ENCODE measurements around the gene SDHAF1. TPM values are rescaled to one million over a fixed set of nuclear protein-coding genes. Genes with fewer than 3 reads are reported as not detected.
A peak's percentile ranks its signal among the peaks of the same experiment; 100 is the strongest.
"Not testable (repeated sequence)": the region's sequence is repeated elsewhere in the genome, so short reads cannot be mapped to it uniquely, and the experiment has no call there.

Gene SDHAF1
- total RNA-seq, 1 donor from 2014 or later = 21.9 TPM

DNA sequence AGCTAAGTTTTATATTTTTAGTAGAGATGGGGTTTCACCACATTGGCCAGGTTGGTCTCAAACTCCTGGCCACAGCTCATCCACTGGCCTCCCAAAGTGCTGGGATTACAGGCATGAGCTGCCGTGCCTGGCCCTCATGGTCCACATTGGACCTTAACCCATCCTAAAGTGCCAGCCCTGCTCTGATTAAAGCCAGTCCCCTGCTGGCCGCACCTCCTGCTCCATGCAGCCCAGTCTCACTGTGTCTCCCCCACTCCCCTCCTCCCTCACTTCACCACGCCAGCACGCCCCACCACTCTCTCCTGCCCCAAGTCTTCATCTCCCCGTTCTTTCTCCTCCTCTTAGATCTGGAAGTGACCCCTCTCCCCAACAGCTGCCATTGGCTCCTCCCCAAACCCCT lies 16.7 kb upstream of the SDHAF1 start:
- CTCF ChIA-PET = no interaction called here
- no peak for TF ChIP-seq CTCF (IDR thresholded peaks at IDR 0.05)
- ATAC-seq (ENCODE audit: low read depth) (no peak), DNase-seq (no peak)
- Mint-ChIP-seq H3K27ac (no peak overlapping the region), H3K36me3 (ENCODE audit: low read depth) (no peaks in the 10 kb centered on the region), H3K27me3 (peaks cover 26% of the 10 kb centered on the region), H3K4me1 (no peaks in the 10 kb centered on the region), H3K4me3 (no peak overlapping the region), H3K9me3 (no peaks in the 10 kb centered on the region)
- POLR2A ChIA-PET = no interaction called here
- intact Hi-C loops (cut with micrococcal nuclease) = no loop called here

DNA sequence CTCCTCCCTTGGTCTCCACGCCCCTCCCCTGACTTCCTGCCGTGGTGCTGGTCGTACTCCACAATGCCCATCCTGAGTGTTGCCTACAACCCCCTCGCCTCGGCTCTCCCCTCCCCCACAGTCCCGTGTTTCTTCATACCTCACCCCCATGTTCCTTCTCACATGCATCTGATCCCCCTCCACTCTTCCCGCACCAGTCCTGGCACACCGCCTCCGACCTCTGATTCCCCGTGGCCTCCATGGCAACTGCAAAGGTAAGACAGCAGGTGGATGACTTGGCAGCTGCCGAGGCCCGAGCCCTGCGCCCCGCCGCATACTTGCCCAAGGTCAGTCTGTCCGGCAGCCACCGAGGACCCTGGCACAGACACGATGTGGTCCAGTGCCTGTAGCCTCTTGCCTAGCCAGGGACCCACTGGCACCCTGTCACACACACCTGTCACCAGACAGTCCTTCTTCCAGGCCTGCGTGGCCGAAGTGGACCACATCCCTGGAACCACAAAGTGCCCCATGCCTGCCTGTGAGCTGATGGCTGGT lies 16.1 kb upstream of the SDHAF1 start:
- no peak for TF ChIP-seq CTCF (IDR thresholded peaks at IDR 0.05)
- DNase-seq = no peak
- H3K4me3 Mint-ChIP-seq = no peak overlapping the region
- peaks cover 32% of the 10 kb centered on the region for H3K27me3 Mint-ChIP-seq
- H3K27ac Mint-ChIP-seq = no peak overlapping the region
- no peak for ATAC-seq (ENCODE audit: low read depth)
- CTCF ChIA-PET = no interaction called here
- no peaks in the 10 kb centered on the region for H3K36me3 Mint-ChIP-seq (ENCODE audit: low read depth)
- POLR2A ChIA-PET = no interaction called here
- intact Hi-C loops (cut with micrococcal nuclease) = no loop called here
- H3K4me1 Mint-ChIP-seq = no peaks in the 10 kb centered on the region
- H3K9me3 Mint-ChIP-seq = no peaks in the 10 kb centered on the region

DNA sequence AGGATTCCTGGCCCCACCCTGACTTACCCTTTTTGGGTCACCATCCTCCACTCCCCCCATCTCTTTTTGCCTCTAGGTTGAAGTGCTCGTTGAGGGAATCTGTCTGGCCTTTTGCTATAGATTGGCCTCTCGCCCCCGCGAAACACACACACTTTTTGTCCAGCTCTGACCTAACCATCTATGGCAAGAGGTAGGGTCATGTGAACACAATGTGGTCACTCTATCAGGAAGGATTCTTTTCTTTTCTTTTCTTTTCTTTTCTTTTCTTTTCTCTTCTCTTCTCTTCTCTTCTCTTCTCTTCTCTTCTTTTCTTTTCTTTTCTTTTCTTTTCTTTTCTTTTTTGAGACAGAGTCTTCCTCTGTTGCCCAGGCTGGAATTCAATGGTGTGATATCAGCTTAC lies 14.0 kb upstream of the SDHAF1 start:
- peaks cover 44% of the 10 kb centered on the region for H3K27me3 Mint-ChIP-seq
- H3K4me3 Mint-ChIP-seq; H3K27ac Mint-ChIP-seq; H3K9me3 Mint-ChIP-seq; H3K36me3 Mint-ChIP-seq (ENCODE audit: low read depth); ATAC-seq (ENCODE audit: low read depth); DNase-seq; POLR2A ChIA-PET; intact Hi-C loops (cut with micrococcal nuclease); CTCF ChIA-PET; H3K4me1 Mint-ChIP-seq: not testable (repeated sequence)

DNA sequence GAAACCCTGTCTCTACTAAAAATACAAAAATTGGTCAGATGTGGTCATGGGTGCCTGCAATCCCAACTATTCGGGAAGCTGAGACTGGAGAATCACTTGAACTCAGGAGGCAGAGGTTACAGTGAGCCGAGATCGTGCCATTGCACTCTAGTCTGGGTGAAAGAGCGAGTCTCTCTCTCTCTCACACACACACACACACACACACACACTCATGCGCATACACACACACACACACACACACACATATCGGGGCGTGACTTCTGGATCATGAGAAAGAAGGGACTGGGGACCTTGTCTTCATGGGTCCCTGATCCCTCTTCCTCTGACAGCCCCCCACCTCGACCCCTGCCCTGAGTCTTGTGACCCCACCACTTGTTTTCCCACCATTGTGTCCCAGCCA lies 11.8 kb upstream of the SDHAF1 start:
- Mint-ChIP-seq H3K4me3 (no peak overlapping the region), H3K36me3 (ENCODE audit: low read depth) (no peaks in the 10 kb centered on the region), H3K27ac (no peak overlapping the region), H3K4me1 (peaks cover 8% of the 10 kb centered on the region), H3K27me3 (peaks cover 44% of the 10 kb centered on the region), H3K9me3 (no peaks in the 10 kb centered on the region)
- ATAC-seq (ENCODE audit: low read depth) (no peak), DNase-seq (no peak)
- POLR2A ChIA-PET = no interaction called here
- intact Hi-C loops (cut with micrococcal nuclease) = no loop called here
- no peak for TF ChIP-seq CTCF (IDR thresholded peaks at IDR 0.05)
- CTCF ChIA-PET = no interaction called here

DNA sequence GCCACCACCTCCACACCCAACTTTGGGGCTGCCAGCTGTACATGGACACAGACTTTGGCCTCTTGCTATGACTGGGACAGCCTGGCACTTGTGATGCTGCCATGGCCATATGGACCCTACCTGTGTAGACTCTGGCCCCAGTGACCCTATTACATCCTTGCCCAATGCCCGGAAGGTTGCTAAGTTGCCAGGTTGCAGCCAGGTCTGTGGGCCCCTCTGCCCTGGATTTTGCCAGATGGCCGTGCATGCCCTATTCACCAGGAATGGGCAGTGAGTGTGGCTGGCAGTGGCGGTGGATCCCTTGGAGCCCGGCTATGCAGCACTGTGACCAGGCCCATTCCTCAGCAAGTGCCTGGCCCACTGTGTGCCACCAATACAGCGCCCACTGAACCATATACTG lies 8.9 kb upstream of the SDHAF1 start:
- no peak overlapping the region for H3K27ac Mint-ChIP-seq
- no peaks in the 10 kb centered on the region for H3K9me3 Mint-ChIP-seq
- H3K4me3 Mint-ChIP-seq = peak overlapping the region; percentile 91
- ChIA-PET POLR2A (no interaction called here), CTCF (no interaction called here)
- no peak for DNase-seq
- no peak for ATAC-seq (ENCODE audit: low read depth)
- H3K4me1 Mint-ChIP-seq = peaks cover 8% of the 10 kb centered on the region
- H3K36me3 Mint-ChIP-seq (ENCODE audit: low read depth) = no peaks in the 10 kb centered on the region
- H3K27me3 Mint-ChIP-seq = peaks cover 31% of the 10 kb centered on the region
- intact Hi-C loops (cut with micrococcal nuclease) = loop anchor here (2.0 kb wide), 1 partner anchor 69 kb away; the partner anchor contains the start of genes THAP8 and WDR62
- TF ChIP-seq CTCF (IDR thresholded peaks at IDR 0.05) = no peak
